HepG2 (cell line): Measurements from ENCODE around the gene GLIS1. TPM values are rescaled to one million over a fixed set of nuclear protein-coding genes. Genes with fewer than 3 reads are reported as not detected.
A peak's percentile ranks its signal among the peaks of the same experiment; 100 is the strongest.

ENCODE experiments used
- ATAC-seq: fragments of 200-7000 bp; cut with Tn5 transposase; 3 replicates; pipeline ENCODE4 v1.9.1; 2020; ENCODE audit warnings: mild to moderate bottlenecking, moderate library complexity
- BruUV-seq: library from RNA; stranded (reverse); fragments of 400-500 nt; replicated peaks from 2 replicates; lab custom pipeline; 2021; lab: Mats Ljungman, UMichigan
- CTCF ChIA-PET: fragments of 300-600 bp; formaldehyde crosslinking; extraction: SDS; loops from one replicate; lab custom pipeline; 2021; ENCODE audit warnings: low total read pairs, inconsistent platforms, low intra/inter-chr PET ratio; lab: Yijun Ruan, JAX
- POLR2A ChIA-PET: fragments of 350-600 bp; sonication (Branson Sonifier 250); formaldehyde crosslinking; loops from one replicate; lab custom pipeline; 2020; ENCODE audit warnings: antibody characterized with exemption, inconsistent platforms; lab: Yijun Ruan, JAX
- DNase-seq: peaks from one replicate; pipeline ENCODE4 v3.0.0-alpha.2; 2015; ENCODE audit warnings: low spot score
- FAIRE-seq: peaks from 3 replicates; lab custom pipeline; 2011; peaks lifted over from hg19 to GRCh38; lab: Jason Lieb, UNC
- H2AFZ ChIP-seq: one replicate; pipeline ENCODE4 v1.6.1; 2011; ENCODE audit warnings: low read length, inconsistent platforms
- H3K27ac ChIP-seq: fragments of 300-600 bp; 3 replicates; pipeline ENCODE4 v1.8.0; 2011; ENCODE audit warnings: mixed run types, mild to moderate bottlenecking, mixed read lengths, low read length, inconsistent platforms; ENCODE audit not compliant: insufficient read depth; ENCODE audit errors: extremely low read length
- H3K27me3 ChIP-seq, 2 experiments: fragments of 200-600 bp in 1 of 2; 2 replicates in 1 of 2; 3 replicates in 1 of 2; pipeline versions ENCODE4 v1.6.0 to v1.8.0; 2011; ENCODE audit warnings: low read length in 2 of 2, mild to moderate bottlenecking in 2 of 2, moderate library complexity in 2 of 2, inconsistent platforms in 1 of 2; ENCODE audit not compliant: insufficient read depth in 2 of 2, control insufficient read depth in 1 of 2
- H3K36me3 ChIP-seq, 2 experiments: fragments of 200-600 bp in 1 of 2; replicated peaks in 1 of 2; 2 replicates in 1 of 2; 3 replicates in 1 of 2; pipeline versions ENCODE4 v1.5.1 to v1.8.0; 2011; ENCODE audit warnings: low read length in 2 of 2, inconsistent platforms in 1 of 2; ENCODE audit not compliant: insufficient read depth in 2 of 2, control insufficient read depth in 1 of 2
- H3K4me1 ChIP-seq: 2 replicates; pipeline ENCODE4 v1.5.1; 2012; ENCODE audit warnings: low read length, inconsistent platforms; ENCODE audit not compliant: insufficient read depth
- H3K4me2 ChIP-seq: 2 replicates; pipeline ENCODE4 v1.6.0; 2011; ENCODE audit warnings: low read depth, low read length, inconsistent platforms
- H3K4me3 ChIP-seq, 3 experiments: fragments of 200-600 bp in 1 of 3; sonication (generic), shearing (Covaris generic) in 1 of 3; replicated peaks in 1 of 3; 2 replicates each; pipeline ENCODE4 v1.5.1; 2011 to 2016; ENCODE audit warnings: low read length in 3 of 3, inconsistent platforms in 2 of 3, low read depth in 2 of 3, mild to moderate bottlenecking in 2 of 3, control low read depth in 1 of 3, mixed read lengths in 1 of 3; ENCODE audit not compliant: insufficient read depth in 1 of 3
- H3K79me2 ChIP-seq: one replicate; pipeline ENCODE4 v1.6.1; 2011; ENCODE audit warnings: low read length, inconsistent platforms; ENCODE audit not compliant: insufficient read depth
- H3K9ac ChIP-seq: 2 replicates; pipeline ENCODE4 v1.6.0; 2011; ENCODE audit warnings: mild to moderate bottlenecking, low read depth, low read length, inconsistent platforms; ENCODE audit not compliant: insufficient read depth
- H3K9me3 ChIP-seq: 2 replicates; pipeline ENCODE4 v1.5.1; 2012; ENCODE audit warnings: mild to moderate bottlenecking, low read length
- H4K20me1 ChIP-seq: 2 replicates; pipeline ENCODE4 v1.6.0; 2011; ENCODE audit warnings: inconsistent platforms, mild to moderate bottlenecking, low read length, moderate library complexity; ENCODE audit not compliant: insufficient read depth
- AFF4 ChIP-seq: sonication (generic); formaldehyde crosslinking; IDR thresholded peaks from 2 replicates; pipeline ENCODE4 v1.4.0; 2020; ENCODE audit warnings: missing genetic modification reagents
- CTCF ChIP-seq: sonication (generic); formaldehyde crosslinking; IDR thresholded peaks from 2 replicates; pipeline ENCODE4 v1.5.0; 2020; ENCODE audit warnings: mild to moderate bottlenecking, missing genetic modification reagents, moderate library complexity
- EEA1 ChIP-seq: sonication (generic); formaldehyde crosslinking; IDR thresholded peaks from 2 replicates; pipeline ENCODE4 v1.5.1; 2020; ENCODE audit warnings: mild to moderate bottlenecking, missing genetic modification reagents, borderline replicate concordance
- KAT2B ChIP-seq: fragments of 150-350 bp; IDR thresholded peaks from 2 replicates; pipeline ENCODE4 v1.6.1; 2014; ENCODE audit warnings: low read depth, low read length, borderline replicate concordance
- MEIS1 ChIP-seq: sonication (generic); formaldehyde crosslinking; IDR thresholded peaks from 2 replicates; pipeline ENCODE4 v1.9.0; 2021; ENCODE audit warnings: mild to moderate bottlenecking, missing genetic modification reagents, moderate library complexity, borderline replicate concordance
- NFIB ChIP-seq: sonication (generic); formaldehyde crosslinking; IDR thresholded peaks from 2 replicates; pipeline ENCODE4 v1.9.0; 2021; ENCODE audit warnings: missing genetic modification reagents, mild to moderate bottlenecking, borderline replicate concordance
- STAG1 ChIP-seq: sonication (generic); formaldehyde crosslinking; IDR thresholded peaks from 2 replicates; pipeline ENCODE4 v1.4.0; 2020; ENCODE audit warnings: missing genetic modification reagents
- WGBS: methylation state at CpG from one replicate; pipeline ENCODE4 v1.1.6; 2017; ENCODE audit warnings: low lambda C conversion rate; 5-methylcytosine and 5-hydroxymethylcytosine counted together
- in situ Hi-C: cut with HindIII; loops from 2 replicates; pipeline ENCODE4 v1.10.0; 2017; ENCODE audit warnings: low pct_unique_long_range_greater_than_20kb; ENCODE audit not compliant: extremely low pct_ligation_motif_present
- intact Hi-C: fragments of 100-400 bp; cut with micrococcal nuclease; formaldehyde crosslinking; loops from one replicate; pipeline ENCODE4 v1.10.0; 2022; ENCODE audit not compliant: unreplicated experiment
- polyA plus RNA-seq, 8 experiments: library from polyadenylated mRNA; depleted of rRNA in 3 of 8; stranded (reverse) in 7 of 8; unstranded in 1 of 8; fragments of >200 nt; fragmentation: Illumina TruSeq in 4 of 8; extraction: Trizol in 4 of 8; gene quantifications; 2 replicates each; pipeline versions ENCODE4 v1.2.1 to v1.2.3, GENCODE V29; 2011 to 2016; ENCODE audit warnings: low read depth in 4 of 8, missing spikeins in 1 of 8, mixed read lengths in 1 of 8; ENCODE audit not compliant: insufficient read depth in 1 of 8
- total RNA-seq, 5 experiments: library from RNA; depleted of rRNA; stranded (reverse); fragments of >200 nt; fragmentation: Illumina TruSeq; extraction: Trizol; gene quantifications; 2 replicates each; pipeline ENCODE4 v1.2.3, GENCODE V29; 2016; ENCODE audit warnings: low read depth in 1 of 5

Gene GLIS1
- total and polyA plus RNA-seq, 2 of the 13 experiments (the other 11 are each of a cell fraction or from before 2014, with no cell fraction given), result 0.03 TPM; not detected in 1

- TF ChIP-seq MEIS1 (CRISPR knock-in tag) (no peak), KAT2B (no peak), NFIB (CRISPR knock-in tag) (no peak), AFF4 (CRISPR knock-in tag) (no peak)
Measured at GRCh38 chr1:53726009-53726600, 12.9 kb downstream of the GLIS1 start (continued).

GRCh38 chr1:53725238-53725689, 13.7 kb downstream of the GLIS1 start:
- Histone ChIP-seq H2AFZ (no peak overlapping the region), H3K27ac (no peak overlapping the region), H3K36me3 (no peaks in the 10 kb centered on the region), H3K4me2 (no peak overlapping the region), H3K4me3 (no peak overlapping the region), H3K9ac (no peak overlapping the region), H3K9me3 (no peaks in the 10 kb centered on the region), H3K27me3 (peaks cover 1 to 41% of the 10 kb centered on the region in 2 experiments; a peak in 2 of 5 replicates), H3K79me2 (no peaks in the 10 kb centered on the region), H4K20me1 (no peaks in the 10 kb centered on the region), H3K4me1 (no peaks in the 10 kb centered on the region)
- intact Hi-C loops, result no loop called here
- ChIA-PET CTCF (no interaction called here), POLR2A (no interaction called here)
- in situ Hi-C loops, result no loop called here
- BruUV-seq, result no TSS peak
- DNase-seq (peak; percentile 15), ATAC-seq (peak; percentile 95), FAIRE-seq (no peak)
- TF ChIP-seq STAG1 (CRISPR knock-in tag) (peak; percentile 33), CTCF (CRISPR knock-in tag) (peak; percentile 38), EEA1 (CRISPR knock-in tag) (no peak)
- WGBS, result 63% methylated on average over 1 of the region's 6 CpGs
